NT2/D1 (cell line): ENCODE measurements around the gene CD27.

Experiments used
- DNase-seq: peaks from one replicate; pipeline ENCODE4 v3.0.0-alpha.2; 2011; ENCODE audit warnings: low read depth, low spot score
- H3K27me3 ChIP-seq: 2 replicates; pipeline ENCODE4 v1.6.0; 2011; ENCODE audit warnings: mild to moderate bottlenecking; ENCODE audit not compliant: insufficient read length, insufficient read depth
- H3K36me3 ChIP-seq: 2 replicates; pipeline ENCODE4 v1.6.1; 2011; ENCODE audit warnings: mild to moderate bottlenecking, low read length, mixed read lengths; ENCODE audit not compliant: insufficient read depth, insufficient read length
- H3K4me1 ChIP-seq: 2 replicates; pipeline ENCODE4 v1.5.1; 2011; ENCODE audit not compliant: insufficient read depth, insufficient read length
- H3K4me3 ChIP-seq: 2 replicates; pipeline ENCODE4 v1.5.1; 2011; ENCODE audit warnings: low read depth; ENCODE audit not compliant: insufficient read length
- H3K9ac ChIP-seq: 2 replicates; pipeline ENCODE4 v1.6.0; 2011; ENCODE audit warnings: low read depth; ENCODE audit not compliant: insufficient read length
- H3K9me3 ChIP-seq: 2 replicates; pipeline ENCODE4 v1.5.1; 2011; ENCODE audit warnings: mild to moderate bottlenecking, low read length; ENCODE audit not compliant: insufficient read depth
- SUZ12 ChIP-seq: IDR thresholded peaks from 2 replicates; pipeline ENCODE4 v1.6.1; 2011; ENCODE audit not compliant: insufficient read length, insufficient read depth; ENCODE audit errors: extremely low read depth
- YY1 ChIP-seq: IDR thresholded peaks from 2 replicates; pipeline ENCODE4 v1.6.1; 2011; ENCODE audit not compliant: insufficient read length, insufficient read depth
- ZNF274 ChIP-seq: IDR thresholded peaks from 2 replicates; pipeline ENCODE4 v1.6.1; 2011; ENCODE audit warnings: mild to moderate bottlenecking, low read depth, low read length

CD27 gene

GRCh38 chr12:6438345-6438744 lies 6.4 kb upstream of the CD27 start:
- no peak overlapping the region for H3K9ac ChIP-seq
- peaks cover 3% of the 10 kb centered on the region for H3K4me1 ChIP-seq
- H3K36me3 ChIP-seq: peaks cover 3% of the 10 kb centered on the region
- no peak for DNase-seq
- no peak overlapping the region for H3K4me3 ChIP-seq
- H3K27me3 ChIP-seq: no peaks in the 10 kb centered on the region
- no peaks in the 10 kb centered on the region for H3K9me3 ChIP-seq
- TF ChIP-seq SUZ12: no peak
- no peak for TF ChIP-seq YY1
- TF ChIP-seq ZNF274: no peak

- no peak overlapping the region for H3K4me3 ChIP-seq
- H3K36me3 ChIP-seq: peaks cover 5% of the 10 kb centered on the region
- TF ChIP-seq SUZ12: no peak
- no peak for TF ChIP-seq ZNF274
- TF ChIP-seq YY1: no peak
- H3K9ac ChIP-seq: no peak overlapping the region
- no peaks in the 10 kb centered on the region for H3K9me3 ChIP-seq
- H3K27me3 ChIP-seq: no peaks in the 10 kb centered on the region
- peaks cover 2% of the 10 kb centered on the region for H3K4me1 ChIP-seq
- DNase-seq: no peak
Measured at GRCh38 chr12:6440391-6440790, 4.4 kb upstream of the CD27 start.

- peaks cover 2% of the 10 kb centered on the region for H3K4me1 ChIP-seq
Measured at GRCh38 chr12:6442836-6443235, 1.9 kb upstream of the CD27 start.

GRCh38 chr12:6443361-6443983 lies 1.3 kb upstream of the CD27 start:
- no peaks in the 10 kb centered on the region for H3K27me3 ChIP-seq
- TF ChIP-seq SUZ12: no peak
- H3K4me1 ChIP-seq: peaks cover 2% of the 10 kb centered on the region
- H3K36me3 ChIP-seq: peaks cover 27% of the 10 kb centered on the region
- DNase-seq: no peak
- H3K4me3 ChIP-seq: no peak overlapping the region
- H3K9ac ChIP-seq: peak overlapping the region; percentile 2
- no peaks in the 10 kb centered on the region for H3K9me3 ChIP-seq

More at GRCh38 chr12:6442836-6443235, 1.9 kb upstream of the CD27 start:
- Histone ChIP-seq H3K36me3 (peaks cover 22% of the 10 kb centered on the region), H3K9me3 (no peaks in the 10 kb centered on the region), H3K4me3 (no peak overlapping the region), H3K27me3 (no peaks in the 10 kb centered on the region), H3K9ac (peak overlapping the region; percentile 2)
- no peak for DNase-seq
- TF ChIP-seq YY1 (no peak), SUZ12 (no peak), ZNF274 (no peak)

- H3K9me3 ChIP-seq: no peaks in the 10 kb centered on the region
- TF ChIP-seq YY1: no peak
- no peak for TF ChIP-seq SUZ12
- TF ChIP-seq ZNF274: no peak
- peaks cover 2% of the 10 kb centered on the region for H3K4me1 ChIP-seq
- peaks cover 27% of the 10 kb centered on the region for H3K36me3 ChIP-seq
- H3K27me3 ChIP-seq: no peaks in the 10 kb centered on the region
- H3K4me3 ChIP-seq: no peak overlapping the region
- DNase-seq: no peak
- no peak overlapping the region for H3K9ac ChIP-seq
Measured at GRCh38 chr12:6444031-6444430, 724 bp upstream of the CD27 start.

- Histone ChIP-seq H3K9me3 (no peaks in the 10 kb centered on the region), H3K36me3 (peaks cover 32% of the 10 kb centered on the region), H3K4me3 (peak overlapping the region; percentile 42), H3K9ac (peak overlapping the region; percentile 86), H3K27me3 (no peaks in the 10 kb centered on the region), H3K4me1 (peaks cover 26% of the 10 kb centered on the region)
- TF ChIP-seq YY1: no peak
- no peak for TF ChIP-seq SUZ12
- no peak for TF ChIP-seq ZNF274
- no peak for DNase-seq
Measured at GRCh38 chr12:6450091-6450868, 5.5 kb downstream of the CD27 start.

GRCh38 chr12:6450869-6451347 lies 6.2 kb downstream of the CD27 start:
- Histone ChIP-seq H3K4me1 (peaks cover 26% of the 10 kb centered on the region), H3K27me3 (no peaks in the 10 kb centered on the region), H3K9ac (peak overlapping the region; percentile 86), H3K36me3 (peaks cover 26% of the 10 kb centered on the region), H3K4me3 (peak overlapping the region; percentile 42), H3K9me3 (no peaks in the 10 kb centered on the region)
- peak; percentile 84 for DNase-seq
- TF ChIP-seq SUZ12: no peak
- TF ChIP-seq YY1: no peak
